OCI-LY3 (cell line): ENCODE data around the gene CAD.

ENCODE experiments used
- EZH2phosphoT487 ChIP-seq: fragments of 200-600 bp; shearing (Covaris generic); IDR thresholded peaks from 2 replicates; pipeline ENCODE4 v1.6.1; 2018; ENCODE audit warnings: antibody characterized with exemption, mixed run types, low read depth
- TF ChIP-seq, protein P1 (sequence below): fragments of 200-600, 300-600 bp; sonication (generic); IDR thresholded peaks from 2 replicates; pipeline ENCODE4 v1.5.1; 2014; ENCODE audit warnings: antibody characterized with exemption, low read length, low read depth

DNA sequence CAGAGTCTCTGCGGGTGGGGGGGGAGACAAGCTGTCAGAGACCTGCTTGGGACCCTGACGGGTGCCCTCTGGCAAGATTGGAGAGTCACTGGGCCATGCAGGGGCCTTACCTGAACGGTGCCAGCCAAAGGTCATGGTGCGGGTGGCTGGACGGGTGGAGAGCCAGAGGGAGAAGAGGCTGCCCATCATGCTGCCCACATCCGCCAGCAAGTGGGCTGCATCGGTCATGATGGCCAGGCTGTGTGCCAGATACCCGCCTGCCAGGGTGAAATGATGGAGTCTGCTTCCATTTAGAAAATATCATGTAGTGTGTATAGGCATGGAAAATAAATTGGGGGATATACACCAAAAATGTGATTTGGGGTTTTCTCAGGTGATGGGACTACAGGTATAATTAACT is 40.9 kb downstream of the CAD start:
- TF ChIP-seq, protein P1, sequence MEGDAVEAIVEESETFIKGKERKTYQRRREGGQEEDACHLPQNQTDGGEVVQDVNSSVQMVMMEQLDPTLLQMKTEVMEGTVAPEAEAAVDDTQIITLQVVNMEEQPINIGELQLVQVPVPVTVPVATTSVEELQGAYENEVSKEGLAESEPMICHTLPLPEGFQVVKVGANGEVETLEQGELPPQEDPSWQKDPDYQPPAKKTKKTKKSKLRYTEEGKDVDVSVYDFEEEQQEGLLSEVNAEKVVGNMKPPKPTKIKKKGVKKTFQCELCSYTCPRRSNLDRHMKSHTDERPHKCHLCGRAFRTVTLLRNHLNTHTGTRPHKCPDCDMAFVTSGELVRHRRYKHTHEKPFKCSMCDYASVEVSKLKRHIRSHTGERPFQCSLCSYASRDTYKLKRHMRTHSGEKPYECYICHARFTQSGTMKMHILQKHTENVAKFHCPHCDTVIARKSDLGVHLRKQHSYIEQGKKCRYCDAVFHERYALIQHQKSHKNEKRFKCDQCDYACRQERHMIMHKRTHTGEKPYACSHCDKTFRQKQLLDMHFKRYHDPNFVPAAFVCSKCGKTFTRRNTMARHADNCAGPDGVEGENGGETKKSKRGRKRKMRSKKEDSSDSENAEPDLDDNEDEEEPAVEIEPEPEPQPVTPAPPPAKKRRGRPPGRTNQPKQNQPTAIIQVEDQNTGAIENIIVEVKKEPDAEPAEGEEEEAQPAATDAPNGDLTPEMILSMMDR, result no peak
- no peak for TF ChIP-seq EZH2phosphoT487
